ENCODE measurements around the gene TNIP1. TPM values are rescaled to one million over a fixed set of nuclear protein-coding genes. Genes with fewer than 3 reads are reported as not detected.

The TNIP1 gene
- total and polyA plus RNA-seq, 12 donors: 36.6 to 129 (median 93.2) TPM

DNA sequence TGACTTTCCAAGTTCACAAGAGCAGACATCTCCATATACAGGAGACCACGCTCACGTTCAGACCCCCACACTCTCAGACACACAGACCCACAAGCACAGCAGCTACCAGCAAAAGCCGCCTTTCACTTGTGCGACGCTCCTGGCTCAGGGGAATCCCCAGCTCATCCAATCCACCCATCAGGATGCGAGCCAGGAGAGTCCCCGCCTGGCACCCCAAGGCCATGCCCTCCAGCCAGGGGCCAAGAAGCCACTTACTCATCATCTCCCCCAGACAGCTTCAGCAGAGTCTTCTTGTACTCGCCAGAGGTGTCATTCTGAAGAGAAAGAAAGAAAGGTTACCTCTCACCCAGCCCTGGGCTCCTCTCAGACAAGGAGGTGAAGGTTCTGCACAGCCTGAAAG lies 47.1 kb upstream of the TNIP1 start:
- no peaks in the 10 kb centered on the region for H3K27me3 ChIP-seq
- peak overlapping the region in 1 of 5 donors; percentile 44 for H3K27ac ChIP-seq
- H3K4me3 ChIP-seq: no peak overlapping the region
- H3K36me3 ChIP-seq (replicated peaks in 1 of 2): peaks cover 0 to 90% of the 10 kb centered on the region in 2 donors
- WGBS, 4 donors: 42 to 60% (median 54%) methylated on average over 7 to 8 of the region's 8 CpGs
- no peaks in the 10 kb centered on the region for H3K9me3 ChIP-seq (replicated peaks in 1 of 3)
- DNase-seq: peak in 5 of 7 donors; percentile 24 to 52 (median 38)
- intact Hi-C loops (cut with DNase I): loop anchor here (5.0 to 10.0 kb wide), 2 partner anchors 34 to 107 kb away; no protein-coding TSS in a partner anchor
- TF ChIP-seq, protein P1, sequence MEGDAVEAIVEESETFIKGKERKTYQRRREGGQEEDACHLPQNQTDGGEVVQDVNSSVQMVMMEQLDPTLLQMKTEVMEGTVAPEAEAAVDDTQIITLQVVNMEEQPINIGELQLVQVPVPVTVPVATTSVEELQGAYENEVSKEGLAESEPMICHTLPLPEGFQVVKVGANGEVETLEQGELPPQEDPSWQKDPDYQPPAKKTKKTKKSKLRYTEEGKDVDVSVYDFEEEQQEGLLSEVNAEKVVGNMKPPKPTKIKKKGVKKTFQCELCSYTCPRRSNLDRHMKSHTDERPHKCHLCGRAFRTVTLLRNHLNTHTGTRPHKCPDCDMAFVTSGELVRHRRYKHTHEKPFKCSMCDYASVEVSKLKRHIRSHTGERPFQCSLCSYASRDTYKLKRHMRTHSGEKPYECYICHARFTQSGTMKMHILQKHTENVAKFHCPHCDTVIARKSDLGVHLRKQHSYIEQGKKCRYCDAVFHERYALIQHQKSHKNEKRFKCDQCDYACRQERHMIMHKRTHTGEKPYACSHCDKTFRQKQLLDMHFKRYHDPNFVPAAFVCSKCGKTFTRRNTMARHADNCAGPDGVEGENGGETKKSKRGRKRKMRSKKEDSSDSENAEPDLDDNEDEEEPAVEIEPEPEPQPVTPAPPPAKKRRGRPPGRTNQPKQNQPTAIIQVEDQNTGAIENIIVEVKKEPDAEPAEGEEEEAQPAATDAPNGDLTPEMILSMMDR (IDR thresholded peaks at IDR 0.05): no peak
- no peak for TF ChIP-seq POLR2A (IDR thresholded peaks at IDR 0.05)
- H3K4me1 ChIP-seq (replicated peaks in 1 of 2): peaks cover 0 to 8% of the 10 kb centered on the region in 2 donors

DNA sequence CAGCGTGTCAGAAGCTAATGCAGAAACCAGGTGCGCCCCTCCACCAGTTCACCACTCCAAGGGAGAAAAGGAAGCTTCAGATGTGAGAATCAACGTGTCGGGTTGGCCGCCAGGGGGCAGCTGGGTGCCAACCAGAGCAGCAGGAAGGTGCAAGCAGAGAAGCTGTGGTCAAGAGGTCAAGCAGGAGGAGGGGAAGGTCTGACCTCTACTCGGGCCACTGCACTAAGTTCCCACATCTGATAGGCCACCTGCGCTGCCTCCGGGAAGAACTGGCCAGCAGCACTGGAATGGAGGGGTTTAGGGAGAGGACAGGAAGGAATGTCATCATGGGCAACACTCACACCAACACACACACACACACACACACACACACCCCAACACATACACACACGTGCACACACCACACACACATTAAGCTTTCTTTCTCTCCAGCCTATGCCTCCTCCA lies 45.4 kb upstream of the TNIP1 start:
- H3K27me3 ChIP-seq: no peaks in the 10 kb centered on the region
- no peaks in the 10 kb centered on the region for H3K9me3 ChIP-seq (replicated peaks in 1 of 3)
- no peak overlapping the region for H3K4me3 ChIP-seq
- 10 to 21% (median 12%) methylated on average over 5 to 9 of the region's 9 CpGs for WGBS, 4 donors
- no peak overlapping the region for H3K27ac ChIP-seq
- H3K4me1 ChIP-seq (replicated peaks in 1 of 2): peaks cover 0 to 8% of the 10 kb centered on the region in 2 donors
- intact Hi-C loops (cut with DNase I): loop anchor here (5.0 to 10.0 kb wide), 2 partner anchors 36 to 109 kb away; no protein-coding TSS in a partner anchor
- peaks cover 0 to 90% of the 10 kb centered on the region in 2 donors for H3K36me3 ChIP-seq (replicated peaks in 1 of 2)
- DNase-seq: peak; percentile 67 to 87 (median 79)
- no peak for TF ChIP-seq POLR2A (IDR thresholded peaks at IDR 0.05)
- TF ChIP-seq, protein P1 (IDR thresholded peaks at IDR 0.05): peak; percentile 54 to 91 (median 80)

DNA sequence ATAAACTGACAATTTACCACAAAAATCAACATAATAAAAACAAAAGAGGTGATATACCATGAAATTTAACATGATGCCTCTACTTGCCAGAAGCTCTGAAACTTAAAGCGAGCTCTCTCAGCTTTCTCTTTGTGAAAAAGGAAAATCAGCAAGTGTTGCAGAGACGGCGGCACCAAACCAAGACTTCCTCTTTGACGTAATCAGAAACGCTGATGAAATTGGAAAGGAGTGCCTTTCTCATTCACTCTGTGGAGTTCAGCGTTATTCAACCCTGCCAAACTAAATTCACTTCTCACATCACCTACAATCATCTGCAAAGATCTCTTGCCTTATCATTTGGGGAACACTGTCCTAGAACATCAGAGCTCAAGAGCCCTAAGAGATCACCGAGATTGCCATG lies 44.6 kb upstream of the TNIP1 start:
- Histone ChIP-seq H3K9me3 (replicated peaks in 1 of 3) (no peaks in the 10 kb centered on the region), H3K27ac (no peak overlapping the region), H3K36me3 (replicated peaks in 1 of 2) (peaks cover 0 to 90% of the 10 kb centered on the region in 2 donors), H3K27me3 (no peaks in the 10 kb centered on the region), H3K4me1 (replicated peaks in 1 of 2) (peaks cover 0 to 8% of the 10 kb centered on the region in 2 donors), H3K4me3 (no peak overlapping the region)
- 63 to 73% (median 66%) methylated on average over 7 of the region's 7 CpGs for WGBS, 4 donors
- DNase-seq: no peak
- TF ChIP-seq POLR2A (IDR thresholded peaks at IDR 0.05): no peak
- TF ChIP-seq, protein P1 (IDR thresholded peaks at IDR 0.05): no peak
- intact Hi-C loops (cut with DNase I): loop anchor here (5.0 to 10.0 kb wide), 2 partner anchors 37 to 109 kb away; no protein-coding TSS in a partner anchor

DNA sequence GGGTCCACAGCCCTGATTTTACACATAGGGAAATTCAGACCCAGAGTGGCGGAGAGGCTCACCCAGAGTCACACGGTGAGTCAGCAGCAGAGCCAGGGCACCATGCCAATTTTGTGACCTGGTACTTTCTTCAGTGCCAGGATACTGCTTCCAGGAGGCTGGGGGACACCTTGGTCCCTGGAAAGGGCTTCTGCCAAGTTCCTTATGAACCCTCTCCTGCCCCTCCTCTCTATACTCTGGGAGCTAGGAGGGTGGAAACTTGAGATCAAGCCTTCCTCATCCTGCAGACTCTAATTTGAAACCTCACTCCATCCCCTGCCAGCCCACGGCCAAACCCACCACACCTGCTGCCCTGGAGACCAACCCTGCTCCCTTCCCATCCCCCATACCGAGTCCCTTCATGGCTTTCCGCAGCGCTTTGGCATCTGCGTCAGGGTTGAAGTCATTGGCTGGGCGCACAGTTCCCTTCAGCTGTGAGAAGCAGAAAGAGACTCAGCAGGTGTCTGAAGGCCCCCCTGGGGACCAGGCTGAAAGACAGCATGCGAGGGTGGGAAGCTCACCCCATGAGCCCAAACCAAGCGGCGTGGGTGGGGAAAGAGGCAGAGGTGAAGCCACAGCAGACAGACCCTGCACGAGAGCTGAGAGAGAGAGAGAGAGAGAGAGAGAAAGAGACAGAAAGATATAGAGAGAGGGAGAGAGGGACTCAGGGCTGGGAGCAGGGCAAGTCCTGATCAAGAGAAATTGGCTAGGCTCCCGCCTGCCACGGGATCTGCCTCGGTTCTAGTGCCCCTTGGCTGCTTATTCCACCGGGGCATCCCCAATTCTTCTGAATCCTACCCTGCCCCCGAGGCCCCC lies 43.3 kb upstream of the TNIP1 start:
- peak overlapping the region in 2 of 5 donors; percentile 24 to 36 for H3K27ac ChIP-seq
- peaks cover 0 to 91% of the 10 kb centered on the region in 2 donors for H3K36me3 ChIP-seq (replicated peaks in 1 of 2)
- H3K4me3 ChIP-seq: no peak overlapping the region
- TF ChIP-seq, protein P1 (IDR thresholded peaks at IDR 0.05): no peak
- TF ChIP-seq POLR2A (IDR thresholded peaks at IDR 0.05): no peak
- peak; percentile 76 to 93 (median 87) for DNase-seq
- H3K9me3 ChIP-seq (replicated peaks in 1 of 3): no peaks in the 10 kb centered on the region
- WGBS, 4 donors: 71 to 80% (median 78%) methylated on average over 15 to 17 of the region's 17 CpGs
- intact Hi-C loops (cut with DNase I): loop anchor here in 1 of 2 donors (10.0 kb wide), 1 partner anchor 111 kb away; no protein-coding TSS in a partner anchor
- H3K27me3 ChIP-seq: no peaks in the 10 kb centered on the region
- peaks cover 0 to 16% of the 10 kb centered on the region in 2 donors for H3K4me1 ChIP-seq (replicated peaks in 1 of 2)

Measured in adrenal gland (tissue), 12 donors.